HUES6 (cell line): ENCODE data around the gene UNC13B.

Experiments used
- H3K27ac ChIP-seq: 2 replicates; pipeline ENCODE4 v1.7.0; 2013; ENCODE audit warnings: low read depth, mild to moderate bottlenecking, low read length, inconsistent platforms
- H3K27me3 ChIP-seq: 2 replicates; pipeline ENCODE4 v1.6.1; 2013; ENCODE audit warnings: low read length; ENCODE audit not compliant: control insufficient read depth, insufficient read depth
- H3K36me3 ChIP-seq: 2 replicates; pipeline ENCODE4 v1.6.1; 2013; ENCODE audit warnings: low read length; ENCODE audit not compliant: control insufficient read depth, insufficient read depth
- H3K4me1 ChIP-seq: 2 replicates; pipeline ENCODE4 v1.6.1; 2013; ENCODE audit warnings: low read length; ENCODE audit not compliant: control insufficient read depth, insufficient read depth
- H3K4me3 ChIP-seq: 2 replicates; pipeline ENCODE4 v1.5.1; 2013; ENCODE audit warnings: low read depth, low read length
- H3K9ac ChIP-seq: one replicate; pipeline ENCODE4 v1.6.1; 2013; ENCODE audit warnings: mild to moderate bottlenecking, low read length
- H3K9me3 ChIP-seq: 2 replicates; pipeline ENCODE4 v1.6.1; 2013; ENCODE audit warnings: low read depth, low read length; ENCODE audit not compliant: control insufficient read depth, insufficient read depth

The UNC13B gene

GRCh38 chr9:35303567-35303966 lies 141.8 kb downstream of the UNC13B start:
- Histone ChIP-seq H3K27ac (no peak overlapping the region), H3K9ac (no peak overlapping the region), H3K4me3 (no peak overlapping the region), H3K27me3 (no peaks in the 10 kb centered on the region), H3K36me3 (peaks cover under 1% of the 10 kb centered on the region; the same call in 1 of the 2 replicates), H3K9me3 (no peaks in the 10 kb centered on the region), H3K4me1 (no peaks in the 10 kb centered on the region)

GRCh38 chr9:35306283-35306682 lies 144.5 kb downstream of the UNC13B start:
- H3K4me1 ChIP-seq = no peaks in the 10 kb centered on the region
- no peak overlapping the region for H3K4me3 ChIP-seq
- H3K27ac ChIP-seq = no peak overlapping the region
- H3K27me3 ChIP-seq = no peaks in the 10 kb centered on the region
- peaks cover 7% of the 10 kb centered on the region for H3K36me3 ChIP-seq
- no peak overlapping the region for H3K9ac ChIP-seq
- no peaks in the 10 kb centered on the region for H3K9me3 ChIP-seq

GRCh38 chr9:35308316-35308715 lies 146.5 kb downstream of the UNC13B start:
- Histone ChIP-seq H3K27me3 (no peaks in the 10 kb centered on the region), H3K36me3 (peaks cover 7% of the 10 kb centered on the region), H3K9me3 (no peaks in the 10 kb centered on the region), H3K4me1 (no peaks in the 10 kb centered on the region), H3K9ac (no peak overlapping the region), H3K4me3 (no peak overlapping the region), H3K27ac (no peak overlapping the region)

GRCh38 chr9:35311891-35312639 lies 150.3 kb downstream of the UNC13B start:
- Histone ChIP-seq H3K9me3 (no peaks in the 10 kb centered on the region), H3K27me3 (no peaks in the 10 kb centered on the region), H3K4me1 (no peaks in the 10 kb centered on the region), H3K4me3 (no peak overlapping the region), H3K9ac (no peak overlapping the region), H3K27ac (no peak overlapping the region), H3K36me3 (peaks cover 7% of the 10 kb centered on the region)

GRCh38 chr9:35313460-35313859 lies 151.7 kb downstream of the UNC13B start:
- Histone ChIP-seq H3K9me3 (no peaks in the 10 kb centered on the region), H3K4me1 (no peaks in the 10 kb centered on the region), H3K9ac (no peak overlapping the region), H3K36me3 (peaks cover 7% of the 10 kb centered on the region), H3K4me3 (no peak overlapping the region), H3K27me3 (no peaks in the 10 kb centered on the region), H3K27ac (no peak overlapping the region)

- no peak overlapping the region for H3K9ac ChIP-seq
Measured at GRCh38 chr9:35313916-35314315, 152.1 kb downstream of the UNC13B start.

GRCh38 chr9:35318741-35319140 lies 156.9 kb downstream of the UNC13B start:
- H3K27me3 ChIP-seq = no peaks in the 10 kb centered on the region
- no peaks in the 10 kb centered on the region for H3K9me3 ChIP-seq
- H3K4me1 ChIP-seq = no peaks in the 10 kb centered on the region
- no peak overlapping the region for H3K27ac ChIP-seq
- no peak overlapping the region for H3K9ac ChIP-seq
- H3K4me3 ChIP-seq = no peak overlapping the region
- peaks cover 3% of the 10 kb centered on the region for H3K36me3 ChIP-seq

More at GRCh38 chr9:35313916-35314315, 152.1 kb downstream of the UNC13B start:
- no peak overlapping the region for H3K4me3 ChIP-seq
- no peaks in the 10 kb centered on the region for H3K27me3 ChIP-seq
- no peak overlapping the region for H3K27ac ChIP-seq
- H3K36me3 ChIP-seq = peaks cover 7% of the 10 kb centered on the region
- H3K4me1 ChIP-seq = no peaks in the 10 kb centered on the region
- no peaks in the 10 kb centered on the region for H3K9me3 ChIP-seq

- no peak overlapping the region for H3K27ac ChIP-seq
Measured at GRCh38 chr9:35322075-35322885, 160.5 kb downstream of the UNC13B start.

GRCh38 chr9:35324966-35325365 lies 163.2 kb downstream of the UNC13B start:
- Histone ChIP-seq H3K9me3 (no peaks in the 10 kb centered on the region), H3K27me3 (no peaks in the 10 kb centered on the region), H3K36me3 (peaks cover 7% of the 10 kb centered on the region), H3K4me1 (no peaks in the 10 kb centered on the region), H3K27ac (no peak overlapping the region), H3K9ac (no peak overlapping the region), H3K4me3 (no peak overlapping the region)

More at GRCh38 chr9:35322075-35322885, 160.5 kb downstream of the UNC13B start:
- H3K36me3 ChIP-seq = peaks cover 3% of the 10 kb centered on the region
- no peaks in the 10 kb centered on the region for H3K4me1 ChIP-seq
- no peak overlapping the region for H3K4me3 ChIP-seq
- H3K27me3 ChIP-seq = no peaks in the 10 kb centered on the region
- no peak overlapping the region for H3K9ac ChIP-seq
- no peaks in the 10 kb centered on the region for H3K9me3 ChIP-seq

- no peaks in the 10 kb centered on the region for H3K27me3 ChIP-seq
- no peaks in the 10 kb centered on the region for H3K36me3 ChIP-seq
- H3K9me3 ChIP-seq = no peaks in the 10 kb centered on the region
- H3K27ac ChIP-seq = no peak overlapping the region
- no peak overlapping the region for H3K4me3 ChIP-seq
- no peaks in the 10 kb centered on the region for H3K4me1 ChIP-seq
- no peak overlapping the region for H3K9ac ChIP-seq
Measured at GRCh38 chr9:35333551-35333950, 171.7 kb downstream of the UNC13B start.

- H3K9me3 ChIP-seq = no peaks in the 10 kb centered on the region
- H3K27ac ChIP-seq = no peak overlapping the region
- H3K4me1 ChIP-seq = no peaks in the 10 kb centered on the region; the same call in 1 of the 2 replicates
- H3K36me3 ChIP-seq = no peaks in the 10 kb centered on the region
- no peaks in the 10 kb centered on the region for H3K27me3 ChIP-seq
- H3K4me3 ChIP-seq = no peak overlapping the region
- H3K9ac ChIP-seq = no peak overlapping the region
Measured at GRCh38 chr9:35335164-35335563, 173.4 kb downstream of the UNC13B start.
